ENCODE data around the gene IPO4. TPM values are rescaled to one million over a fixed set of nuclear protein-coding genes. Genes with fewer than 3 reads are reported as not detected.

IPO4 gene
- total and polyA plus RNA-seq, 2 of the 13 experiments (the other 11 are each of a cell fraction or from before 2014, with no cell fraction given), result 39.0 to 179 TPM

DNA sequence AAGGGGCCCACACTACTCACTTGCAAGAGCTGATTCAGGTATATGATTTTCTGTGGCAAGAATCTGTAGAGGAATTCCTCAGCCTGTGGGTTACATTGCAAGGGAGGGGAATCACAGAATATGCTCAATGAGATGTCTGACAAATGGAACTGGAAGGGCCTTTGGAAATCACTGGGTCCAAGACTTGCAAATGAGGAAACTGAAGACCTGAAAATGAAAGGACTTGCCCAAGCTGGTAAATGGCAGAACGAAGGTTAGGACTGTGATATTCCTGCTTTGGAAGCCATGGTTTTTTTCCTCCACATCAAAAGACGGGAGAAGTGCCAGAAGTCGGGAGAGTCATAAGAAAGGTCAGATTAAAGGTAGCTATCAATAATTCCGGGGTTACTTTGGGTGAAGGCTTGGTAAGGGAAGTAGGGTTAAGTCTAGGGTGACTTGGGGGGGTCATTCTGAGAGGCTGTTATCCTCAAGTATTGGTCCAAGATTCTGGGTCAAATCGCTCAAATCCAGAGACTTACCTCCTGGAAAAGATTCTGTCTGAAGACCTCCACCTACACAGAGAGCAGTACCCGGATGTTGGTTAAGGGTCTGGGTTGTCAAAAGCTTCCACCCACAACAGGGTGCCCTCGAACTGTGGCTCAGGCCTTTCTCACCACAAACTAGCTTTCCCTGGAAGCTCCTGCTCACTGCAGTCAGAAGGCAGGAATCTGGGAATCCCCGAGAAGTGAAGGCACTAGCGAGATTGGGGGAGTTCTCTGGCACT lies 42.7 kb downstream of the IPO4 start (continued):
- TF ChIP-seq SALL2 (CRISPR knock-in tag; IDR thresholded peaks at IDR 0.05) (0 out of 2 replicates have a peak, but pooled peaks have one; percentile 19), CBX2 (IDR thresholded peaks at IDR 0.05; ENCODE audit: low read depth, low read length) (no peak), CBX2 (CRISPR knock-in tag; IDR thresholded peaks at IDR 0.05; ENCODE audit: low read depth) (0 out of 2 replicates have a peak, but pooled peaks have one; percentile 53), RNF2 (conservative IDR thresholded peaks at IDR 0.05; ENCODE audit: low read depth) (no peak), ZNF75D (CRISPR knock-in tag; IDR thresholded peaks at IDR 0.05; ENCODE audit: borderline replicate concordance) (no peak), NPAS2 (CRISPR knock-in tag; IDR thresholded peaks at IDR 0.05; ENCODE audit: borderline replicate concordance) (no peak), ZNF333 (CRISPR knock-in tag; IDR thresholded peaks at IDR 0.05; ENCODE audit: borderline replicate concordance) (no peak), ZNF329 (CRISPR knock-in tag; IDR thresholded peaks at IDR 0.05; ENCODE audit: low read depth) (no peak), ZFP41 (CRISPR knock-in tag; IDR thresholded peaks at IDR 0.05; ENCODE audit: borderline replicate concordance) (peak; percentile 65; the same call in 1 of the 2 replicates), SMAD9 (CRISPR knock-in tag; IDR thresholded peaks at IDR 0.05) (0 out of 2 replicates have a peak, but pooled peaks have one; percentile 66), ZNF558 (CRISPR knock-in tag; IDR thresholded peaks at IDR 0.05; ENCODE audit: borderline replicate concordance) (no peak), ZMYM4 (CRISPR knock-in tag; IDR thresholded peaks at IDR 0.05) (no peak), ERF (CRISPR knock-in tag; IDR thresholded peaks at IDR 0.05) (no peak; the same call in 1 of the 2 replicates), ZNF350 (CRISPR knock-in tag; IDR thresholded peaks at IDR 0.05; ENCODE audit: borderline replicate concordance, low read depth) (no peak; the same call in 1 of the 2 replicates), ZNF557 (CRISPR knock-in tag; IDR thresholded peaks at IDR 0.05) (peak; percentile 58; the same call in 1 of the 2 replicates), DNMT3B (CRISPR knock-in tag; conservative IDR thresholded peaks at IDR 0.05) (no peak), NFE2 (CRISPR knock-in tag; IDR thresholded peaks at IDR 0.05) (no peak), EED (CRISPR knock-in tag; IDR thresholded peaks at IDR 0.05) (no peak), SP140L (CRISPR knock-in tag; IDR thresholded peaks at IDR 0.05; ENCODE audit: borderline replicate concordance) (no peak), TIGD3 (CRISPR knock-in tag; IDR thresholded peaks at IDR 0.05; ENCODE audit: borderline replicate concordance) (peak; percentile 6; the same call in 1 of the 2 replicates), POGK (CRISPR knock-in tag; conservative IDR thresholded peaks at IDR 0.05) (peak; percentile 10)
- TF ChIP-seq, protein P1, sequence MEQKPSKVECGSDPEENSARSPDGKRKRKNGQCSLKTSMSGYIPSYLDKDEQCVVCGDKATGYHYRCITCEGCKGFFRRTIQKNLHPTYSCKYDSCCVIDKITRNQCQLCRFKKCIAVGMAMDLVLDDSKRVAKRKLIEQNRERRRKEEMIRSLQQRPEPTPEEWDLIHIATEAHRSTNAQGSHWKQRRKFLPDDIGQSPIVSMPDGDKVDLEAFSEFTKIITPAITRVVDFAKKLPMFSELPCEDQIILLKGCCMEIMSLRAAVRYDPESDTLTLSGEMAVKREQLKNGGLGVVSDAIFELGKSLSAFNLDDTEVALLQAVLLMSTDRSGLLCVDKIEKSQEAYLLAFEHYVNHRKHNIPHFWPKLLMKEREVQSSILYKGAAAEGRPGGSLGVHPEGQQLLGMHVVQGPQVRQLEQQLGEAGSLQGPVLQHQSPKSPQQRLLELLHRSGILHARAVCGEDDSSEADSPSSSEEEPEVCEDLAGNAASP (CRISPR knock-in tag; IDR thresholded peaks at IDR 0.05; ENCODE audit: borderline replicate concordance), result no peak
- TF ChIP-seq, protein P2, sequence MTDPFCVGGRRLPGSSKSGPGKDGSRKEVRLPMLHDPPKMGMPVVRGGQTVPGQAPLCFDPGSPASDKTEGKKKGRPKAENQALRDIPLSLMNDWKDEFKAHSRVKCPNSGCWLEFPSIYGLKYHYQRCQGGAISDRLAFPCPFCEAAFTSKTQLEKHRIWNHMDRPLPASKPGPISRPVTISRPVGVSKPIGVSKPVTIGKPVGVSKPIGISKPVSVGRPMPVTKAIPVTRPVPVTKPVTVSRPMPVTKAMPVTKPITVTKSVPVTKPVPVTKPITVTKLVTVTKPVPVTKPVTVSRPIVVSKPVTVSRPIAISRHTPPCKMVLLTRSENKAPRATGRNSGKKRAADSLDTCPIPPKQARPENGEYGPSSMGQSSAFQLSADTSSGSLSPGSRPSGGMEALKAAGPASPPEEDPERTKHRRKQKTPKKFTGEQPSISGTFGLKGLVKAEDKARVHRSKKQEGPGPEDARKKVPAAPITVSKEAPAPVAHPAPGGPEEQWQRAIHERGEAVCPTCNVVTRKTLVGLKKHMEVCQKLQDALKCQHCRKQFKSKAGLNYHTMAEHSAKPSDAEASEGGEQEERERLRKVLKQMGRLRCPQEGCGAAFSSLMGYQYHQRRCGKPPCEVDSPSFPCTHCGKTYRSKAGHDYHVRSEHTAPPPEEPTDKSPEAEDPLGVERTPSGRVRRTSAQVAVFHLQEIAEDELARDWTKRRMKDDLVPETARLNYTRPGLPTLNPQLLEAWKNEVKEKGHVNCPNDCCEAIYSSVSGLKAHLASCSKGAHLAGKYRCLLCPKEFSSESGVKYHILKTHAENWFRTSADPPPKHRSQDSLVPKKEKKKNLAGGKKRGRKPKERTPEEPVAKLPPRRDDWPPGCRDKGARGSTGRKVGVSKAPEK (CRISPR knock-in tag; IDR thresholded peaks at IDR 0.05; ENCODE audit: borderline replicate concordance), result no peak

Data from HepG2 (cell line).